Natural killer cell (primary cell): ENCODE measurements around the gene GTF3A. TPM values are rescaled to one million over a fixed set of nuclear protein-coding genes. Genes with fewer than 3 reads are reported as not detected.
A peak's percentile ranks its signal among the peaks of the same experiment; 100 is the strongest.

Experiments
- ATAC-seq, 3 donors: fragments of 150-1000 bp in 2 of 3; fragments of 200-7000 bp in 1 of 3; cut with Tn5 transposase; 1 replicate in 1 of 3; 2 replicates in 2 of 3; pipeline ENCODE4 v1.10.0; 2021; ENCODE audit warnings: mild to moderate bottlenecking in 2 of 3, moderate library complexity in 2 of 3
- DNase-seq, 2 donors: peaks; one replicate each; pipeline versions ENCODE4 v3.0.0 to v3.0.0-alpha.2; 2013 to 2021; ENCODE audit warnings: mixed read lengths in 1 of 2
- H3K27ac ChIP-seq: one replicate; pipeline ENCODE4 v1.5.1; 2013; ENCODE audit warnings: mild to moderate bottlenecking, low read length
- H3K27me3 ChIP-seq: one replicate; pipeline ENCODE4 v1.6.1; 2013; ENCODE audit warnings: low read length; ENCODE audit not compliant: control insufficient read depth, insufficient read depth
- H3K36me3 ChIP-seq: one replicate; pipeline ENCODE4 v1.6.1; 2013; ENCODE audit warnings: low read length; ENCODE audit not compliant: control insufficient read depth, insufficient read depth
- H3K4me1 ChIP-seq: one replicate; pipeline ENCODE4 v1.6.1; 2013; ENCODE audit warnings: low read length; ENCODE audit not compliant: control insufficient read depth, insufficient read depth
- H3K4me3 ChIP-seq: one replicate; pipeline ENCODE4 v1.5.1; 2013; ENCODE audit warnings: low read length
- H3K9me3 ChIP-seq: one replicate; pipeline ENCODE4 v1.6.1; 2013; ENCODE audit warnings: low read length; ENCODE audit not compliant: control insufficient read depth, insufficient read depth
- H3K27ac Mint-ChIP-seq, 2 donors: one replicate each; pipeline ENCODE4 v1.8.0; 2022; ENCODE audit warnings: mild to moderate bottlenecking in 2 of 2, mixed read lengths in 2 of 2, moderate library complexity in 1 of 2
- H3K27me3 Mint-ChIP-seq, 2 donors: one replicate each; pipeline ENCODE4 v1.8.0; 2022; ENCODE audit warnings: low read depth in 2 of 2, mixed read lengths in 2 of 2
- H3K36me3 Mint-ChIP-seq: one replicate; pipeline ENCODE4 v1.8.0; 2022; ENCODE audit warnings: mixed read lengths
- H3K4me1 Mint-ChIP-seq, 2 donors: one replicate each; pipeline ENCODE4 v1.8.0; 2022; ENCODE audit warnings: mixed read lengths in 2 of 2
- H3K4me3 Mint-ChIP-seq: one replicate; pipeline ENCODE4 v1.8.0; 2022; ENCODE audit warnings: mild to moderate bottlenecking, moderate library complexity, mixed read lengths
- H3K9me3 Mint-ChIP-seq, 2 donors: one replicate each; pipeline ENCODE4 v1.8.0; 2022; ENCODE audit warnings: mixed read lengths in 2 of 2
- whole genome bisulfite sequencing: methylation state at CpG from one replicate; pipeline ENCODE4 v1.1.7; 2013; ENCODE audit warnings: missing lambda C conversion rate; ENCODE audit not compliant: insufficient coverage; 5-methylcytosine and 5-hydroxymethylcytosine counted together
- intact Hi-C: fragments of 100-400 bp; cut with micrococcal nuclease; formaldehyde crosslinking; loops from one replicate; pipeline ENCODE4 v1.14.2; 2022
- total RNA-seq, 4 donors: library from RNA; stranded (reverse); fragments of 120-200 nt in 1 of 4; gene quantifications; one replicate each; pipeline versions ENCODE4 v1.2.3 to v1.2.4, GENCODE V29; 2013 to 2022
- TF ChIP-seq, protein P1 (sequence below): fragments of 200-600 bp; IDR thresholded peaks from one replicate; pipeline ENCODE4 v1.8.0; 2022; ENCODE audit warnings: antibody characterized with exemption

Gene GTF3A
- total RNA-seq, 3 donors from 2014 or later (not counting 1 experiment from before 2014, with no cell fraction given): 129 to 132 (median 130) TPM

DNA sequence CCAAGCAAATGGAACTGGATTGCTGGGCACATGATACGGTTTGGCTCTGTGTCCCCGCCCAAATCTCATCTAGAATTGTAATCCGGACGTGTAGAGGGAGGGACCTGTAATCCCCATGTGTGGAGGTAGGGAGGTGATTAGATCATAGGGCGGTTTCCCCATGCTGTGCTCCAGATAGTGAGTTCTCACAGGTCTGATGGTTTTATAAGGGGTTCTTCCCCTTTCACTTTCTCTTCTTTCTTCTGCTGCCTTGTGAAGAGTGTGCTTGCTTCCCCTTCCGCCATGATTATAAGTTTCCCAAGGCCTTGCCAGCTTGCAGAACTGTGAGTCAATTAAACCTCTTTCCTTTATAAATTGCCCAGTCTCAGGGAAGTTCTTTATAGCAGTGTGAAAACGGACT is 58.6 kb downstream of the GTF3A start:
- H3K36me3 Mint-ChIP-seq: peaks cover 14% of the 10 kb centered on the region
- peak in 1 of 2 donors; percentile 33 for DNase-seq
- H3K9me3 Mint-ChIP-seq: peaks cover 3% of the 10 kb centered on the region in 2 donors
- Histone ChIP-seq H3K27me3 (no peaks in the 10 kb centered on the region), H3K4me3 (no peak overlapping the region), H3K27ac (peak overlapping the region; percentile 34), H3K4me1 (peaks cover 10% of the 10 kb centered on the region), H3K36me3 (no peaks in the 10 kb centered on the region), H3K9me3 (peaks cover 11% of the 10 kb centered on the region)
- TF ChIP-seq, protein P1, sequence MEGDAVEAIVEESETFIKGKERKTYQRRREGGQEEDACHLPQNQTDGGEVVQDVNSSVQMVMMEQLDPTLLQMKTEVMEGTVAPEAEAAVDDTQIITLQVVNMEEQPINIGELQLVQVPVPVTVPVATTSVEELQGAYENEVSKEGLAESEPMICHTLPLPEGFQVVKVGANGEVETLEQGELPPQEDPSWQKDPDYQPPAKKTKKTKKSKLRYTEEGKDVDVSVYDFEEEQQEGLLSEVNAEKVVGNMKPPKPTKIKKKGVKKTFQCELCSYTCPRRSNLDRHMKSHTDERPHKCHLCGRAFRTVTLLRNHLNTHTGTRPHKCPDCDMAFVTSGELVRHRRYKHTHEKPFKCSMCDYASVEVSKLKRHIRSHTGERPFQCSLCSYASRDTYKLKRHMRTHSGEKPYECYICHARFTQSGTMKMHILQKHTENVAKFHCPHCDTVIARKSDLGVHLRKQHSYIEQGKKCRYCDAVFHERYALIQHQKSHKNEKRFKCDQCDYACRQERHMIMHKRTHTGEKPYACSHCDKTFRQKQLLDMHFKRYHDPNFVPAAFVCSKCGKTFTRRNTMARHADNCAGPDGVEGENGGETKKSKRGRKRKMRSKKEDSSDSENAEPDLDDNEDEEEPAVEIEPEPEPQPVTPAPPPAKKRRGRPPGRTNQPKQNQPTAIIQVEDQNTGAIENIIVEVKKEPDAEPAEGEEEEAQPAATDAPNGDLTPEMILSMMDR: no peak
- intact Hi-C loops: no loop called here
- peaks cover 2 to 4% of the 10 kb centered on the region in 2 donors for H3K27me3 Mint-ChIP-seq
- peak overlapping the region; percentile 59 for H3K4me3 Mint-ChIP-seq
- 55% methylated on average over 3 of the region's 7 CpGs for WGBS
- peaks cover 8 to 13% of the 10 kb centered on the region in 2 donors for H3K4me1 Mint-ChIP-seq
- ATAC-seq: peak; percentile 88 to 95 (median 92)
- H3K27ac Mint-ChIP-seq: peak overlapping the region; percentile 68 to 77

DNA sequence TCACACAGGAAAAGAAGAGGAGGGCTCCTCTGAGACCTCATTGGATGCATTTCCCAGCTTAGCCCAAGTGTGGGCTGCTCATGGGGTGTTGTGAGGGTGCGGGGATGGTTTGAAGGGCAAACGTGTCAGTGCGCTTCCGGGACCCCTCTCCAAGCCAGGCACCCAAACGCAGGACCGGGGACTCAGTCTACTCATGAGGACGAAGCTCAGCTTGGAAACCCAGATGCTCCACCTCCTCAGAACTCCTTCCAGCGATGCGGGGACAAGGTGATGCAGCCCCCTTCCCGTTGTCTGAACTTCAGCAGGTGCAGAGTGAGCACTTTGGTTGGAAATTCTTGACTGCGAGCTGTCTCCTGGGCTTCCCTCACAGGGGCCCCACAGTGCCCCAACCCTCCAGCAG is 59.0 kb downstream of the GTF3A start:
- Mint-ChIP-seq H3K9me3 (peaks cover 3% of the 10 kb centered on the region in 2 donors), H3K27ac (peak overlapping the region; percentile 68 to 77), H3K36me3 (peaks cover 14% of the 10 kb centered on the region), H3K4me3 (peak overlapping the region; percentile 59), H3K27me3 (peaks cover 0 to 4% of the 10 kb centered on the region in 2 donors), H3K4me1 (peaks cover 8 to 13% of the 10 kb centered on the region in 2 donors)
- WGBS: 95% methylated on average over 11 of the region's 11 CpGs
- Histone ChIP-seq H3K9me3 (peaks cover 11% of the 10 kb centered on the region), H3K4me3 (no peak overlapping the region), H3K27me3 (no peaks in the 10 kb centered on the region), H3K27ac (peak overlapping the region; percentile 34), H3K4me1 (peaks cover 10% of the 10 kb centered on the region), H3K36me3 (no peaks in the 10 kb centered on the region)
- TF ChIP-seq, protein P1: no peak
- intact Hi-C loops: no loop called here
- DNase-seq: no peak
- ATAC-seq: no peak

Other genes starting within 250 kb of the GTF3A start
- 1,000 to 10,000 TPM in 2 of 3 donors, 100 to 1,000 TPM in 1; 969 to 1,229 (median 1,130) TPM for gene RPL21, start 173.1 kb upstream of the GTF3A start, total RNA-seq
- gene RASL11A, start 153.8 kb upstream of the GTF3A start, total RNA-seq: 1 to 10 TPM in 2 of 3 donors, under 1 TPM in 1; 0.70 to 2.0 (median 1.4) TPM
- 10 to 100 TPM; 30.2 to 56.6 (median 36.8) TPM for gene MTIF3, start 25.9 kb downstream of the GTF3A start, total RNA-seq
- 1 to 10 TPM; 4.5 to 6.6 (median 5.0) TPM for gene LNX2, start 195.9 kb downstream of the GTF3A start, total RNA-seq
- 100 to 1,000 TPM; 109 to 132 (median 116) TPM for gene POLR1D, start 197.3 kb downstream of the GTF3A start, total RNA-seq